Neural cell (in vitro differentiated cells): Measurements from ENCODE around the gene PTCRA. TPM values are rescaled to one million over a fixed set of nuclear protein-coding genes. Genes with fewer than 3 reads are reported as not detected.

ENCODE experiments used
- H2AFZ ChIP-seq: fragments of 200-600, 300-800 bp; sonication (generic), shearing (Covaris generic); 2 replicates; pipeline ENCODE4 v1.6.0; 2014; ENCODE audit warnings: low read depth, mild to moderate bottlenecking, antibody characterized with exemption, low read length, moderate library complexity
- H3F3A ChIP-seq: fragments of 200-600 bp; shearing (Covaris generic); 2 replicates; pipeline ENCODE4 v1.6.1; 2016; ENCODE audit warnings: mild to moderate bottlenecking, moderate library complexity, mixed read lengths, antibody characterized with exemption, low read length; ENCODE audit not compliant: insufficient read depth, poor library complexity, severe bottlenecking
- H3K27ac ChIP-seq: fragments of 200-600, 300-800 bp; sonication (generic), shearing (Covaris generic); 2 replicates; pipeline ENCODE4 v1.5.1; 2014; ENCODE audit warnings: mild to moderate bottlenecking, low read length, moderate library complexity
- H3K27me3 ChIP-seq: fragments of 300-800, 200-600 bp; sonication (generic), shearing (Covaris generic); 2 replicates; pipeline ENCODE4 v1.6.0; 2014; ENCODE audit warnings: mild to moderate bottlenecking, low read depth, low read length, moderate library complexity; ENCODE audit not compliant: insufficient read depth
- H3K36me3 ChIP-seq: fragments of 300-800, 200-600 bp; sonication (generic), shearing (Covaris generic); 2 replicates; pipeline ENCODE4 v1.5.1; 2014; ENCODE audit warnings: mild to moderate bottlenecking, antibody characterized with exemption, low read length, moderate library complexity; ENCODE audit not compliant: insufficient read depth
- H3K4me2 ChIP-seq: fragments of 300-800, 200-600 bp; sonication (generic), shearing (Covaris generic); 2 replicates; pipeline ENCODE4 v1.6.0; 2014; ENCODE audit warnings: mild to moderate bottlenecking, low read length
- H3K4me3 ChIP-seq: fragments of 300-800, 200-600 bp; sonication (generic), shearing (Covaris generic); 2 replicates; pipeline ENCODE4 v1.5.1; 2014; ENCODE audit warnings: mild to moderate bottlenecking, low read length, moderate library complexity
- H3K79me2 ChIP-seq: fragments of 200-600 bp; shearing (Covaris generic); replicated peaks from 2 replicates; pipeline ENCODE4 v1.6.0; 2014; ENCODE audit warnings: mild to moderate bottlenecking, low read length, moderate library complexity; ENCODE audit not compliant: insufficient read depth
- H3K9ac ChIP-seq: fragments of 300-800, 200-600 bp; sonication (generic), shearing (Covaris generic); 2 replicates; pipeline ENCODE4 v1.6.1; 2016; ENCODE audit warnings: mild to moderate bottlenecking, low read length, mixed read lengths
- H3K9me2 ChIP-seq: fragments of 200-600 bp; shearing (Covaris generic); 2 replicates; pipeline ENCODE4 v1.6.1; 2016; ENCODE audit warnings: mild to moderate bottlenecking, low read length, mixed read lengths; ENCODE audit not compliant: insufficient read depth
- H3K9me3 ChIP-seq: fragments of 200-600, 300-800 bp; sonication (generic), shearing (Covaris generic); 2 replicates; pipeline ENCODE4 v1.6.1; 2016; ENCODE audit warnings: mild to moderate bottlenecking, mixed run types, low read length, moderate library complexity, mixed read lengths
- H4K20me1 ChIP-seq: fragments of 200-600 bp; shearing (Covaris generic); 2 replicates; pipeline ENCODE4 v1.6.1; 2016; ENCODE audit warnings: mild to moderate bottlenecking, mixed run types; ENCODE audit not compliant: insufficient read depth
- CTCF ChIP-seq: fragments of 450-650 bp; IDR thresholded peaks from 2 replicates; pipeline ENCODE4 v1.5.1; 2014; ENCODE audit warnings: antibody characterized with exemption, mild to moderate bottlenecking, moderate library complexity; ENCODE audit not compliant: poor library complexity, severe bottlenecking
- EP300 ChIP-seq: fragments of 450-650 bp; conservative IDR thresholded peaks from 2 replicates; pipeline ENCODE4 v1.6.1; 2014; ENCODE audit warnings: antibody characterized with exemption, mild to moderate bottlenecking, moderate library complexity; ENCODE audit not compliant: poor library complexity, severe bottlenecking
- EZH2 ChIP-seq: fragments of 200-600, 300-800 bp; shearing (Covaris generic), sonication (generic); IDR thresholded peaks from 2 replicates; pipeline ENCODE4 v1.6.1; 2014; ENCODE audit warnings: antibody characterized with exemption, low read length, borderline replicate concordance, mild to moderate bottlenecking; ENCODE audit not compliant: insufficient read depth, poor library complexity, severe bottlenecking
- MXI1 ChIP-seq: fragments of 450-650 bp; conservative IDR thresholded peaks from 2 replicates; pipeline ENCODE4 v1.6.1; 2014; ENCODE audit warnings: antibody characterized with exemption, mild to moderate bottlenecking; ENCODE audit not compliant: poor library complexity, severe bottlenecking
- POLR2AphosphoS5 ChIP-seq: IDR thresholded peaks from 2 replicates; pipeline ENCODE4 v1.6.1; 2012
- RAD21 ChIP-seq: fragments of 450-650 bp; conservative IDR thresholded peaks from 2 replicates; pipeline ENCODE4 v1.6.1; 2014; ENCODE audit warnings: antibody characterized with exemption, mild to moderate bottlenecking, moderate library complexity
- SMC3 ChIP-seq: fragments of 450-650 bp; conservative IDR thresholded peaks from 2 replicates; pipeline ENCODE4 v1.6.1; 2014; ENCODE audit warnings: antibody characterized with exemption, mild to moderate bottlenecking, moderate library complexity; ENCODE audit not compliant: poor library complexity
- TAF1 ChIP-seq: IDR thresholded peaks from 2 replicates; pipeline ENCODE4 v1.6.1; 2012; ENCODE audit warnings: low read depth
- polyA plus RNA-seq: library from polyadenylated mRNA; depleted of rRNA; stranded (reverse); fragments of >200 nt; gene quantifications from 2 replicates; pipeline ENCODE4 v1.2.3, GENCODE V29; 2014
- TF ChIP-seq, protein P1 (sequence below): IDR thresholded peaks from 2 replicates; pipeline ENCODE4 v1.6.1; 2012; ENCODE audit warnings: borderline replicate concordance

The PTCRA gene
- polyA plus RNA-seq, 1 donor from 2014 or later = not detected

DNA sequence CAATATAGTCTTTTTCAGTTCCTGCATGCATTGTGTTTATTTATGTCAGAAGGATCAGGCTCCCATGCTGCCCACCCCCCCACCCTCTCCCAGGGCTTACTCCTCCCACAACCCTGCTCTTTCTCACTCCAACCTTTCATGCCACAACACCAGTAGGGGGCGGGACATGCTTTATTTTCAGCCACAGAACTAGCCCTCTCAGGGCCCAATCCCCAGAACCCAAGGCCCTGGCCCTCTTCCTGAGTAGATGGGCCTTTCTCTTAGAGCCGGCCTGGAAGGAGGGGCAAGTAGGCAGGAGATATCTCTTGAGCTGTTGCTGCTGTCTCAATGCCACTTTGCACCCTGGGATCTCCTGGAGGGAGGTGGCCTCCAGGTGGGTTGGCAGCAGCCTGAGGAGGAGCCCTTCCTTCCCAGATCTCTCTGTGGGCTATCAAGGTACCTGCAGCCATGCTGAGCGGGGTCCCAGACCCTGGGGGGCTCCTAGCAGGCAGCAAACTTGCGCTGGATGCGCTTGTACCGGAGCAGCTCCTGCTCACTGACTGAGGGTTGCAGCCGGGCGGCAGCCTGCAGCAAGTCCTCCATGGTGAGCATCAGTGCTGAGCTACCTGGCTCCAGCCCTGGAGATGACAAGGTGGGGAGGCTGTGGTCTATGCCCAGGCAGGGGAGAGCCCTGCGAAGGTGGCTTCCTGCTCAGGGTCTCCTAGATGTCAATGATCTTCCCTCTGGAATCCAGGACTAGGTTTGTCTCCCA lies 48.2 kb downstream of the PTCRA start:
- TF ChIP-seq TAF1 = no peak
- no peak for TF ChIP-seq MXI1
- TF ChIP-seq, protein P1, sequence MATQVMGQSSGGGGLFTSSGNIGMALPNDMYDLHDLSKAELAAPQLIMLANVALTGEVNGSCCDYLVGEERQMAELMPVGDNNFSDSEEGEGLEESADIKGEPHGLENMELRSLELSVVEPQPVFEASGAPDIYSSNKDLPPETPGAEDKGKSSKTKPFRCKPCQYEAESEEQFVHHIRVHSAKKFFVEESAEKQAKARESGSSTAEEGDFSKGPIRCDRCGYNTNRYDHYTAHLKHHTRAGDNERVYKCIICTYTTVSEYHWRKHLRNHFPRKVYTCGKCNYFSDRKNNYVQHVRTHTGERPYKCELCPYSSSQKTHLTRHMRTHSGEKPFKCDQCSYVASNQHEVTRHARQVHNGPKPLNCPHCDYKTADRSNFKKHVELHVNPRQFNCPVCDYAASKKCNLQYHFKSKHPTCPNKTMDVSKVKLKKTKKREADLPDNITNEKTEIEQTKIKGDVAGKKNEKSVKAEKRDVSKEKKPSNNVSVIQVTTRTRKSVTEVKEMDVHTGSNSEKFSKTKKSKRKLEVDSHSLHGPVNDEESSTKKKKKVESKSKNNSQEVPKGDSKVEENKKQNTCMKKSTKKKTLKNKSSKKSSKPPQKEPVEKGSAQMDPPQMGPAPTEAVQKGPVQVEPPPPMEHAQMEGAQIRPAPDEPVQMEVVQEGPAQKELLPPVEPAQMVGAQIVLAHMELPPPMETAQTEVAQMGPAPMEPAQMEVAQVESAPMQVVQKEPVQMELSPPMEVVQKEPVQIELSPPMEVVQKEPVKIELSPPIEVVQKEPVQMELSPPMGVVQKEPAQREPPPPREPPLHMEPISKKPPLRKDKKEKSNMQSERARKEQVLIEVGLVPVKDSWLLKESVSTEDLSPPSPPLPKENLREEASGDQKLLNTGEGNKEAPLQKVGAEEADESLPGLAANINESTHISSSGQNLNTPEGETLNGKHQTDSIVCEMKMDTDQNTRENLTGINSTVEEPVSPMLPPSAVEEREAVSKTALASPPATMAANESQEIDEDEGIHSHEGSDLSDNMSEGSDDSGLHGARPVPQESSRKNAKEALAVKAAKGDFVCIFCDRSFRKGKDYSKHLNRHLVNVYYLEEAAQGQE = no peak
- no peak for TF ChIP-seq RAD21
- TF ChIP-seq EZH2 = no peak
- no peak for TF ChIP-seq SMC3
- no peak for TF ChIP-seq CTCF
- TF ChIP-seq EP300 = no peak
- TF ChIP-seq POLR2AphosphoS5 = no peak
- no peaks in the 10 kb centered on the region for H3K9me2 ChIP-seq
- H3K9ac ChIP-seq = no peak overlapping the region
- no peaks in the 10 kb centered on the region for H3F3A ChIP-seq
- H3K4me2 ChIP-seq = no peak overlapping the region
- H4K20me1 ChIP-seq = no peaks in the 10 kb centered on the region
- peaks cover 27% of the 10 kb centered on the region for H3K27me3 ChIP-seq
- H3K79me2 ChIP-seq = no peaks in the 10 kb centered on the region
- H3K36me3 ChIP-seq = no peaks in the 10 kb centered on the region
- H3K9me3 ChIP-seq = no peaks in the 10 kb centered on the region
- H3K27ac ChIP-seq = no peak overlapping the region
- no peak overlapping the region for H2AFZ ChIP-seq
- H3K4me3 ChIP-seq = no peak overlapping the region

DNA sequence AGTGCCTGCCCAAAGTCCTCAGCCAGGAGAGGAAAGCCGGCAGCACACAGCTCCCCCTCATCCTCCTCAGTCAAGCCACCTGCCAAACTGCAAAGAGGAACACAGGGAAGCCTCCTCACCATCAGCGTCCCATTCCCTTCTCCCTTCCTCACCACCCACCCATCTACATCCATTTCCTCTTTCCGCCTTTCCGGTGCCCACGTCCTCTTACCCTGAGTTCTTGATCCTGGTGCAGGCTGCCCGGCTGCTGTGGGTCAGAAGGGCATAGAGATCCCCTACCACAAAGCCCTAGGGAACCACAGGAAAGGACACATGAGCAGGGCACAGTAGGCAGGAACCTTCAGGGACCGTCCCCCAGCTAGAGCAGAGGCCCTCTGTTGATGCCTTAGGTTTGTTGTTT lies 50.7 kb downstream of the PTCRA start:
- H3F3A ChIP-seq = no peaks in the 10 kb centered on the region
- peaks cover 5% of the 10 kb centered on the region for H3K27me3 ChIP-seq
- H3K79me2 ChIP-seq = no peaks in the 10 kb centered on the region
- no peak overlapping the region for H3K4me3 ChIP-seq
- H4K20me1 ChIP-seq = no peaks in the 10 kb centered on the region
- no peak overlapping the region for H3K4me2 ChIP-seq
- no peak overlapping the region for H3K9ac ChIP-seq
- H2AFZ ChIP-seq = no peak overlapping the region
- TF ChIP-seq RAD21 (no peak), EZH2 (no peak), SMC3 (no peak), CTCF (no peak), TAF1 (no peak), EP300 (no peak), POLR2AphosphoS5 (no peak), MXI1 (no peak)
- TF ChIP-seq, protein P1 = no peak
- no peaks in the 10 kb centered on the region for H3K36me3 ChIP-seq
- H3K9me3 ChIP-seq = no peaks in the 10 kb centered on the region
- H3K27ac ChIP-seq = no peak overlapping the region
- no peaks in the 10 kb centered on the region for H3K9me2 ChIP-seq
